Kidney epithelial cell (primary cell): ENCODE measurements around the gene GLIS1. TPM values are rescaled to one million over a fixed set of nuclear protein-coding genes. Genes with fewer than 3 reads are reported as not detected.
"Not testable (repeated sequence)": the region's sequence is repeated elsewhere in the genome, so short reads cannot be mapped to it uniquely, and the experiment has no call there.

Source experiments
- DNase-seq: peaks from one replicate; pipeline ENCODE4 v3.0.0-alpha.2; 2010; ENCODE audit warnings: low read depth
- H3K27me3 ChIP-seq: 2 replicates; pipeline ENCODE4 v1.6.0; 2011; ENCODE audit warnings: low read length; ENCODE audit not compliant: control insufficient read depth, insufficient read depth
- H3K36me3 ChIP-seq: 2 replicates; pipeline ENCODE4 v1.5.1; 2011; ENCODE audit warnings: low read length; ENCODE audit not compliant: control insufficient read depth, insufficient read depth
- H3K4me3 ChIP-seq: 2 replicates; pipeline ENCODE4 v1.5.1; 2011; ENCODE audit warnings: low read depth, mild to moderate bottlenecking, control low read depth, low read length
- total RNA-seq: library from RNA; depleted of rRNA; stranded (reverse); fragments of >200 nt; gene quantifications from 2 replicates; pipeline ENCODE4 v1.2.3, GENCODE V29; 2015
- TF ChIP-seq, protein P1 (sequence below): IDR thresholded peaks from 2 replicates; pipeline ENCODE4 v1.5.1; 2011; ENCODE audit warnings: mild to moderate bottlenecking, moderate library complexity, low read length, control low read depth, inconsistent platforms; ENCODE audit not compliant: insufficient read depth, poor library complexity, severe bottlenecking

GLIS1 gene
- total RNA-seq, 1 donor from 2014 or later: 0.63 TPM

DNA sequence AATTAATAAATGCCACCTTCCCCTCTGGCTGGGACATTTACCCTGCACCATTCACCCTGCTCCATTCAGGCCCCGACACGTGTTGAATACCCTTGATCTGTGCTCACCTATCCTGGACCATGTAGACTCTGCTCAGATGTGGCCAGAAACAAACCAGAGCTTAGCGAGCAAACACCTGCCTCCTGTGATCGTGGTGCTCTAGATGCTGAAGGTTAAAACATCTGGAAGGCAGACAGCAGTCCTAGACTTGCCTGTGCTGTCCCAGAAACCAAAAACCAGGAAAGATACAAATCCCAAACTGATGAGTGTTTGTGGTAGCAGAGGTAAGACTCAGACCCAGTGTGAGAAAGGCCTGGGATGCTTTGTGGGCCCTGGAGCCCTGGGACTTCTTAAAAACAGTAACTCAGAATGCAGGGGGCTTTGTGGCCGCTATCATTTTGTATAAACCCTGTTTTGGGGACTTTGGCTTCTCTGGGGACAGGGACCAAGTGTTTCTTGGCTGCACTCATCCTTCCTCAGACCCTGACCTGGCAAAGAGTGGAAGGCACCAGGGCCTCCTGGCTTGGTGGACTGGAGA is 180.1 kb downstream of the GLIS1 start:
- Histone ChIP-seq H3K4me3 (no peak overlapping the region), H3K27me3 (peaks cover 2% of the 10 kb centered on the region), H3K36me3 (no peaks in the 10 kb centered on the region)
- DNase-seq: no peak
- TF ChIP-seq, protein P1, sequence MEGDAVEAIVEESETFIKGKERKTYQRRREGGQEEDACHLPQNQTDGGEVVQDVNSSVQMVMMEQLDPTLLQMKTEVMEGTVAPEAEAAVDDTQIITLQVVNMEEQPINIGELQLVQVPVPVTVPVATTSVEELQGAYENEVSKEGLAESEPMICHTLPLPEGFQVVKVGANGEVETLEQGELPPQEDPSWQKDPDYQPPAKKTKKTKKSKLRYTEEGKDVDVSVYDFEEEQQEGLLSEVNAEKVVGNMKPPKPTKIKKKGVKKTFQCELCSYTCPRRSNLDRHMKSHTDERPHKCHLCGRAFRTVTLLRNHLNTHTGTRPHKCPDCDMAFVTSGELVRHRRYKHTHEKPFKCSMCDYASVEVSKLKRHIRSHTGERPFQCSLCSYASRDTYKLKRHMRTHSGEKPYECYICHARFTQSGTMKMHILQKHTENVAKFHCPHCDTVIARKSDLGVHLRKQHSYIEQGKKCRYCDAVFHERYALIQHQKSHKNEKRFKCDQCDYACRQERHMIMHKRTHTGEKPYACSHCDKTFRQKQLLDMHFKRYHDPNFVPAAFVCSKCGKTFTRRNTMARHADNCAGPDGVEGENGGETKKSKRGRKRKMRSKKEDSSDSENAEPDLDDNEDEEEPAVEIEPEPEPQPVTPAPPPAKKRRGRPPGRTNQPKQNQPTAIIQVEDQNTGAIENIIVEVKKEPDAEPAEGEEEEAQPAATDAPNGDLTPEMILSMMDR: no peak

- TF ChIP-seq, protein P1: no peak
- no peaks in the 10 kb centered on the region for H3K36me3 ChIP-seq
- H3K4me3 ChIP-seq: no peak overlapping the region
- H3K27me3 ChIP-seq: peaks cover 2% of the 10 kb centered on the region
- no peak for DNase-seq
These were observed 180.9 kb downstream of the GLIS1 start for GRCh38 chr1:53557830-53558738.

GRCh38 chr1:53557369-53557768 is 181.6 kb downstream of the GLIS1 start:
- DNase-seq: no peak
- no peaks in the 10 kb centered on the region for H3K36me3 ChIP-seq
- H3K4me3 ChIP-seq: no peak overlapping the region
- H3K27me3 ChIP-seq: peaks cover 2% of the 10 kb centered on the region
- TF ChIP-seq, protein P1: no peak

- no peak for DNase-seq
- Histone ChIP-seq H3K4me3 (no peak overlapping the region), H3K36me3 (no peaks in the 10 kb centered on the region), H3K27me3 (peaks cover 2% of the 10 kb centered on the region)
- TF ChIP-seq, protein P1: no peak
These were observed 182.2 kb downstream of the GLIS1 start for GRCh38 chr1:53556657-53557227.

DNA sequence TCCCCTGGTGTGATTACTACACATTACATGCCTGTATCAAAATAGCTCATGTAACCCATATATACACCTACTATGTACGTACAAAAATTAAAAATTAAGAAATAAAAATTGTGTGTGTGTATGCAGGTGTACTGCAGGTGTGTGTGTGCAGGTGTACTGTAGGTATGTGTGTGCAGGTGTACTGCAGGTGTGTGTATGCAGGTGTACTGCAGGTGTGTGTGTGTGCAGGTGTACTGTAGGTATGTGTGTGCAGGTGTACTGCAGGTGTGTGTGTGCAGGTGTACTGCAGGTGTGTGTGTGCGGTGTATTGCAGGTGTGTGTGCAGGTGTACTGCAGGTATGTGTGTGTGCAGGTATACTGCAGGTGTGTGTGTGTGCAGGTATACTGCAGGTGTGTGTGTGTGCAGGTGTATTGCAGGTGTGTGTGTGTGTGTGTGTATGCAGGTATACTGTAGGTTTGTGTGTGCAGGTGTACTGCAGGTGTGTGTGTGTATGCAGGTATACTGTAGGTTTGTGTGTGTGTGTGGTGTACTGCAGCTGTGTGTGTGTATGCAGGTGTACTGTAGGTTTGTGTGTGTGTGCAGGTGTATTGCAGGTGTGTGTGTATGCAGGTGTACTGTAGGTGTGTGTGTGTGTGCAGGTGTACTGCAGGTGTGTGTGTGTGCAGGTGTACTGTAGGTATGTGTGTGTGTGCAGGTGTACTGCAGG is 183.2 kb downstream of the GLIS1 start:
- H3K4me3 ChIP-seq, DNase-seq, H3K27me3 ChIP-seq, H3K36me3 ChIP-seq: not testable (repeated sequence)
